GM12878 (cell line): ENCODE measurements around the gene P4HA2. TPM values are rescaled to one million over a fixed set of nuclear protein-coding genes. Genes with fewer than 3 reads are reported as not detected.

Experiments used
- ATAC-seq: fragments of 200-7000 bp; cut with Tn5 transposase; 3 replicates; pipeline ENCODE4 v1.9.1; 2020; ENCODE audit warnings: mild to moderate bottlenecking, moderate library complexity
- BruUV-seq: library from RNA; stranded (reverse); fragments of 400-500 nt; replicated peaks from 2 replicates; lab custom pipeline; 2021; lab: Mats Ljungman, UMichigan
- CTCF ChIA-PET: fragments of 300-600 bp; sonication (Branson Sonifier 250); formaldehyde crosslinking; extraction: SDS; loops from one replicate; lab custom pipeline; 2021; ENCODE audit warnings: inconsistent platforms; lab: Yijun Ruan, JAX
- POLR2A ChIA-PET: fragments of 350-600 bp; formaldehyde crosslinking; extraction: SDS; loops from one replicate; lab custom pipeline; 2021; ENCODE audit warnings: inconsistent platforms; lab: Charles Lee
- RAD21 ChIA-PET: fragments of 300-600 bp; sonication (Branson Sonifier 250); formaldehyde crosslinking; loops from one replicate; lab custom pipeline; 2023; ENCODE audit warnings: antibody characterized with exemption; ENCODE audit not compliant: unreplicated experiment; lab: Charles Lee
- SMC1A ChIA-PET: fragments of 300-600 bp; sonication (Branson Sonifier 250); formaldehyde crosslinking; loops from one replicate; lab custom pipeline; 2023; ENCODE audit not compliant: unreplicated experiment, uncharacterized antibody; lab: Charles Lee
- DNase-seq: peaks from one replicate; pipeline ENCODE4 v3.0.0-alpha.2; 2011; ENCODE audit warnings: low read depth, low spot score
- FAIRE-seq: peaks from 3 replicates; lab custom pipeline; 2011; peaks lifted over from hg19 to GRCh38; lab: Jason Lieb, UNC
- H2AFZ ChIP-seq: 2 replicates; pipeline ENCODE4 v1.6.0; 2011; ENCODE audit warnings: low read depth, low read length, control low read depth; ENCODE audit not compliant: control insufficient read depth
- H3K27ac ChIP-seq: 2 replicates; pipeline ENCODE4 v1.5.1; 2011; ENCODE audit warnings: control low read depth; ENCODE audit not compliant: control insufficient read depth, insufficient read depth
- H3K27me3 ChIP-seq, 2 experiments: replicated peaks in 1 of 2; 2 replicates each; pipeline versions ENCODE4 v1.6.0 to v1.6.1; 2011; ENCODE audit warnings: low read length in 1 of 2; ENCODE audit not compliant: control insufficient read depth in 2 of 2, insufficient read depth in 2 of 2
- H3K36me3 ChIP-seq, 2 experiments: 2 replicates each; pipeline ENCODE4 v1.5.1; 2011; ENCODE audit warnings: low read length in 1 of 2; ENCODE audit not compliant: control insufficient read depth in 2 of 2, insufficient read depth in 2 of 2
- H3K4me1 ChIP-seq: 2 replicates; pipeline ENCODE4 v1.6.1; 2011; ENCODE audit warnings: mild to moderate bottlenecking, low read length, moderate library complexity, mixed read lengths; ENCODE audit not compliant: control insufficient read depth, insufficient read depth
- H3K4me2 ChIP-seq: 2 replicates; pipeline ENCODE4 v1.6.0; 2011; ENCODE audit warnings: control low read depth; ENCODE audit not compliant: control insufficient read depth, insufficient read depth
- H3K4me3 ChIP-seq: fragments of 200-600 bp; sonication (generic); 2 replicates; pipeline ENCODE4 v1.5.1; 2016
- H3K79me2 ChIP-seq: 2 replicates; pipeline ENCODE4 v1.6.0; 2011; ENCODE audit warnings: low read length; ENCODE audit not compliant: control insufficient read depth, insufficient read depth
- H3K9ac ChIP-seq: 2 replicates; pipeline ENCODE4 v1.8.0; 2011; ENCODE audit warnings: low read length, control low read depth, mixed read lengths; ENCODE audit not compliant: control insufficient read depth, insufficient read depth
- H3K9me3 ChIP-seq: replicated peaks from 3 replicates; pipeline ENCODE4 v1.5.1; 2011; ENCODE audit warnings: mild to moderate bottlenecking, low read length; ENCODE audit not compliant: control insufficient read depth, insufficient read depth
- H4K20me1 ChIP-seq: 2 replicates; pipeline ENCODE4 v1.6.0; 2011; ENCODE audit not compliant: control insufficient read depth, insufficient read depth
- BACH1 ChIP-seq: fragments of 450-650 bp; IDR thresholded peaks from 2 replicates; pipeline ENCODE4 v1.6.1; 2017; ENCODE audit warnings: mild to moderate bottlenecking, borderline replicate concordance
- BCL3 ChIP-seq: IDR thresholded peaks from 2 replicates; pipeline ENCODE4 v1.6.1; 2011; ENCODE audit warnings: borderline replicate concordance, low read depth, mild to moderate bottlenecking, moderate library complexity, low read length; ENCODE audit not compliant: insufficient read depth, poor library complexity, severe bottlenecking
- CEBPB ChIP-seq, 2 experiments: fragments of 150-350 bp in 1 of 2; IDR thresholded peaks; 2 replicates each; pipeline ENCODE4 v1.6.1; 2012 to 2014; ENCODE audit warnings: low read depth in 2 of 2, low read length in 2 of 2, borderline replicate concordance in 1 of 2, inconsistent platforms in 1 of 2
- HDAC6 ChIP-seq: fragments of 200-600 bp; sonication (generic); IDR thresholded peaks from one replicate; pipeline ENCODE4 v1.8.0; 2017; ENCODE audit warnings: antibody characterized with exemption; ENCODE audit not compliant: unreplicated experiment
- IKZF1 ChIP-seq: fragments of 450-650 bp; conservative IDR thresholded peaks from 2 replicates; pipeline ENCODE4 v1.6.1; 2017; ENCODE audit warnings: antibody characterized with exemption, mild to moderate bottlenecking
- IRF5 ChIP-seq: fragments of 450-650 bp; IDR thresholded peaks from 2 replicates; pipeline ENCODE4 v1.6.1; 2017; ENCODE audit warnings: borderline replicate concordance
- MEF2A ChIP-seq: IDR thresholded peaks from 2 replicates; pipeline ENCODE4 v1.6.1; 2011; ENCODE audit warnings: low read depth, mild to moderate bottlenecking, low read length, moderate library complexity; ENCODE audit not compliant: insufficient read depth
- MTA2 ChIP-seq: fragments of 450-650 bp; IDR thresholded peaks from 2 replicates; pipeline ENCODE4 v1.6.1; 2016; ENCODE audit warnings: low read depth, mild to moderate bottlenecking, moderate library complexity
- NFXL1 ChIP-seq: fragments of 450-650 bp; IDR thresholded peaks from 2 replicates; pipeline ENCODE4 v1.6.1; 2017; ENCODE audit warnings: antibody characterized with exemption, mild to moderate bottlenecking, borderline replicate concordance
- NR2C2 ChIP-seq: IDR thresholded peaks from 2 replicates; pipeline ENCODE4 v1.6.1; 2011; ENCODE audit warnings: borderline replicate concordance, low read depth; ENCODE audit not compliant: control insufficient read depth, insufficient read length
- PKNOX1 ChIP-seq: fragments of 450-650 bp; IDR thresholded peaks from 2 replicates; pipeline ENCODE4 v1.6.1; 2016; ENCODE audit warnings: mild to moderate bottlenecking
- POLR2AphosphoS5 ChIP-seq: IDR thresholded peaks from 2 replicates; pipeline ENCODE4 v1.6.1; 2011; ENCODE audit warnings: mild to moderate bottlenecking, low read length, inconsistent platforms
- POU2F2 ChIP-seq: IDR thresholded peaks from 3 replicates; pipeline ENCODE4 v1.6.1; 2011; ENCODE audit warnings: low read depth, mild to moderate bottlenecking, low read length, borderline replicate concordance
- RUNX3 ChIP-seq: IDR thresholded peaks from 2 replicates; pipeline ENCODE4 v1.6.1; 2012; ENCODE audit warnings: low read length, inconsistent platforms
- SREBF2 ChIP-seq: IDR thresholded peaks from 2 replicates; pipeline ENCODE4 v1.6.1; 2012; ENCODE audit warnings: mild to moderate bottlenecking, low read length
- TBL1XR1 ChIP-seq: IDR thresholded peaks from 2 replicates; pipeline ENCODE4 v1.6.1; 2012; ENCODE audit warnings: low read depth, low read length, improper control_type of control experiment
- YY1 ChIP-seq: IDR thresholded peaks from 2 replicates; pipeline ENCODE4 v1.6.1; 2011; ENCODE audit warnings: low read depth, mild to moderate bottlenecking, low read length
- ZNF217 ChIP-seq: fragments of 450-650 bp; IDR thresholded peaks from 2 replicates; pipeline ENCODE4 v1.6.1; 2017; ENCODE audit warnings: antibody characterized with exemption, mild to moderate bottlenecking
- WGBS: methylation state at CpG from one replicate; pipeline ENCODE4 v1.1.6; 2016; ENCODE audit warnings: low lambda C conversion rate; ENCODE audit not compliant: insufficient replicate concordance, insufficient coverage; ENCODE audit errors: missing lambda C conversion rate; 5-methylcytosine and 5-hydroxymethylcytosine counted together
- in situ Hi-C: fragments of 300-500 bp; cut with MboI; formaldehyde crosslinking; loops from 9 replicates; pipeline ENCODE4 v1.14.3; 2018; ENCODE audit warnings: mixed read lengths
- intact Hi-C: fragments of 100-400 bp; cut with micrococcal nuclease; formaldehyde crosslinking; loops from one replicate; pipeline ENCODE4 v1.14.2; 2022; ENCODE audit not compliant: unreplicated experiment
- polyA plus RNA-seq, 11 experiments: library from polyadenylated mRNA; depleted of rRNA in 4 of 11; unstranded in 6 of 11; stranded (reverse) in 5 of 11; fragments of >200 nt; fragmentation: Nextera tagmentation in 4 of 11; fragmentation: Illumina TruSeq in 1 of 11; extraction: Ambion mirVana in 4 of 11; extraction: Trizol in 1 of 11; gene quantifications; 1 replicate in 1 of 11; 2 replicates in 10 of 11; pipeline versions ENCODE4 v1.2.1 to v1.2.3, GENCODE V29; 2011 to 2016; ENCODE audit warnings: inconsistent platforms in 2 of 11, missing spikeins in 2 of 11, low read depth in 1 of 11
- total RNA-seq, 4 experiments: library from RNA; depleted of rRNA in 3 of 4; stranded (reverse); fragments of >200 nt in 3 of 4; fragmentation: Illumina TruSeq in 1 of 4; extraction: Trizol in 1 of 4; gene quantifications; 2 replicates each; pipeline versions ENCODE4 v1.2.1 to v1.2.3, GENCODE V29; 2013 to 2021
- TF ChIP-seq, protein P1 (sequence below): fragments of 450-650 bp; IDR thresholded peaks from 2 replicates; pipeline ENCODE4 v1.6.1; 2016; ENCODE audit warnings: mild to moderate bottlenecking

The P4HA2 gene
- total and polyA plus RNA-seq, 10 of the 15 experiments (the other 5 are each of a cell fraction or from before 2014, with no cell fraction given), result 4.7 to 10.9 (median 7.5) TPM

DNA sequence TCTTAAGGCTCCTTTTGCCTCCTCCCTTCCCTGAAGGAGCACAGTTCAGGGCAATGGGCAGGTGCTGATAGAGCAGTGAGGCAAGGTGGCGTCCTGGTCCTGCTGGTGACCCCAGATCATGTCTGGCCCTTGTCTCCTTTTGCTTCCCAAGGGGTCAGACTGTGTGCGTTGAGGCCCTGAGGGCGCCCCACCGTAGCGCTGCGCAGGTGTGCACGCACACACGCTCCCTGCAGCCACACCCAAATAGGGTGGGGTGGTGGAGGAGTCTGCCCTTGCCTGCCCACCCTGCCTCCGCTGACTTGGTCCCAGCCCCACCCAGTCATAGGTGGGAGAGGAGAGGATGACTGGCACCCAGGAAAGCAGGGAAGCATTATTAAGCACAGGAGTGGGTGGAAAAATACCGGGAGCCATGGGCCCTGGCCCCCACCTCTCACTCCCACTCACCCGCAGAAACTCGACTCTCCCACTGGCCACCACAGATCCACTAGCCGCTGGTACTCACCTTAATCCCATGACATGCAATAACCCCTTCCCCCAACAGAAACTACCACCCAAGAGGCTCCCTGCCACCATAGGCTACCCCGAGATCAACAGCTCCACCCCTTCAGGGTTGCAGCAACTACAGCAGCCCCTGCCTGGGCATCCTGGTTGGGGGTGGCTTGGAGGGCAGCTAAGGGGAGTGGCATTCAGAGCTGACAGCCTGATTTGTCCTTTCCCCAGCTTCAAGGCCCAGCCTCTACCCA, 46.6 kb upstream of the P4HA2 start:
- FAIRE-seq (no peak), ATAC-seq (no peak), DNase-seq (no peak)
- no peaks in the 10 kb centered on the region for H3K9me3 ChIP-seq
- in situ Hi-C loops, result no loop called here
- H2AFZ ChIP-seq, result no peak overlapping the region
- H3K36me3 ChIP-seq, result no peaks in the 10 kb centered on the region
- intact Hi-C loops, result loop anchor here (5.0 kb wide), 2 partner anchors 98 to 228 kb away; no protein-coding TSS in a partner anchor
- SMC1A ChIA-PET, result interaction anchor here (0.6 to 3.7 kb wide), 3 partner anchors 17 to 36 kb away, joined by 3 to 14 read pairs (median 4); no protein-coding TSS in a partner anchor
- no peak overlapping the region for H3K4me2 ChIP-seq
- H4K20me1 ChIP-seq, result no peaks in the 10 kb centered on the region
- H3K27ac ChIP-seq, result no peak overlapping the region
- H3K4me1 ChIP-seq, result peaks cover 14% of the 10 kb centered on the region
- BruUV-seq, result no TSS peak
- 53% methylated on average over 14 of the region's 14 CpGs for WGBS
- POLR2A ChIA-PET, result no interaction called here
- RAD21 ChIA-PET, result interaction anchor here (1.4 kb wide), 1 partner anchor 36 kb away, joined by 4 read pairs; no protein-coding TSS in a partner anchor
- no peaks in the 10 kb centered on the region for H3K79me2 ChIP-seq
- H3K4me3 ChIP-seq, result no peak overlapping the region
- CTCF ChIA-PET, result interaction anchor here (0.6 to 4.5 kb wide), 11 partner anchors 11 to 518 kb away, joined by 3 to 23 read pairs (median 4); partner anchors contain the start of gene P4HA2
- no peaks in the 10 kb centered on the region; a peak in 1 of 4 replicates for H3K27me3 ChIP-seq
- no peak overlapping the region for H3K9ac ChIP-seq
- TF ChIP-seq NFXL1 (no peak), BCL3 (no peak), NR2C2 (no peak), YY1 (no peak), RUNX3 (no peak), POU2F2 (no peak), MTA2 (no peak), CEBPB (IDR thresholded peaks at IDR 0.05; ENCODE audit: borderline replicate concordance in 1 of 2, low read depth in 2 of 2, low read length in 2 of 2) (no peak), MEF2A (no peak), IRF5 (no peak), POLR2AphosphoS5 (no peak), ZNF217 (no peak), IKZF1 (no peak), BACH1 (no peak), PKNOX1 (no peak), SREBF2 (no peak), HDAC6 (no peak), TBL1XR1 (no peak)
- TF ChIP-seq, protein P1, sequence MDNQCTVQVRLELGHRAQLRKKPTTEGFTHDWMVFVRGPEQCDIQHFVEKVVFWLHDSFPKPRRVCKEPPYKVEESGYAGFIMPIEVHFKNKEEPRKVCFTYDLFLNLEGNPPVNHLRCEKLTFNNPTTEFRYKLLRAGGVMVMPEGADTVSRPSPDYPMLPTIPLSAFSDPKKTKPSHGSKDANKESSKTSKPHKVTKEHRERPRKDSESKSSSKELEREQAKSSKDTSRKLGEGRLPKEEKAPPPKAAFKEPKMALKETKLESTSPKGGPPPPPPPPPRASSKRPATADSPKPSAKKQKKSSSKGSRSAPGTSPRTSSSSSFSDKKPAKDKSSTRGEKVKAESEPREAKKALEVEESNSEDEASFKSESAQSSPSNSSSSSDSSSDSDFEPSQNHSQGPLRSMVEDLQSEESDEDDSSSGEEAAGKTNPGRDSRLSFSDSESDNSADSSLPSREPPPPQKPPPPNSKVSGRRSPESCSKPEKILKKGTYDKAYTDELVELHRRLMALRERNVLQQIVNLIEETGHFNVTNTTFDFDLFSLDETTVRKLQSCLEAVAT, result no peak
